ENCODE data around the gene NQO1.

NQO1 gene

DNA sequence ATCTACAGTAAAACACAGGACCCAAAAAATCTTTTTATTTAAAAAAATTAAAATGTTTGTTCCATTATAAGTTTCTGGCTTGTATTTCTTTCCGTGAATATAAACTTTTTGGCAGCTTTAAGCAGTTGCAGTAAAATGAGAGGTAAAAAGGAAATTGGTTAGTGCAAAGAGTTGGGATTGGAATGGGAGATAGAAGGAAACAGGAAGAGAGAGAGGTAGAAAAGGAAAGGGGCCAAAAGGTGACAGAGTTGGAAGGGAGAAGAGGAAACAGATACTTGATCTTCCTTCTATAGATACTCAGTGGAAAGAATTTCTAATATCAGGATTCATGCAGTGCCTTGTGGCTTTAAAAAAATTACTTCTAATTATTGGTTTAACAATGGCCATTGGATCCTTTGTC is 63.5 kb downstream of the NQO1 start:
- Histone ChIP-seq H3K4me1 (ENCODE audit: insufficient read depth, low read length) (no peaks in the 10 kb centered on the region), H3K9ac (ENCODE audit: low read depth, low read length) (no peak overlapping the region), H3K36me3 (ENCODE audit: insufficient read depth, low read length) (peaks cover 4% of the 10 kb centered on the region; the same call in 1 of the 2 replicates), H3K9me3 (ENCODE audit: control insufficient read depth, insufficient read depth, low read length) (no peaks in the 10 kb centered on the region)

DNA sequence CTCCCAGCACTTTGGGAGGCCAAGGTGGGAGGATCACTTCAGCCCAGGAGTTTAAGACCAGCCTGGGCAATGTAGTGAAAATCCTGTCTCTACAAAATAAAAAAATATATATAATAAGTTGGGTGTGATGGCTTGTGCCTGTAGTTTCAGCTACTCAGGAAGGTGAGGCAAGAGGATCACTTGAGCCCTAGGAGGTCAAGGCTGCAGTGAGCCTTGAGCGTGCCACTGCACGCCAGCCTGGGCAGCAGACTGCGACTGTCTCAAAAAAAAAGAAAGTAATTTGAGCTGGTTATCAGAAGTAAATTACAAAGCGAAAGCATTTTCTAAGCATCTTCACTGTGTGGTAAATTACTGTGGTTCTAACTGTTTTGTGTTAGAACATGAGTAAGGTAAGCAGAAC is 66.2 kb downstream of the NQO1 start:
- peaks cover 12% of the 10 kb centered on the region for H3K36me3 ChIP-seq (ENCODE audit: insufficient read depth, low read length)
- H3K9me3 ChIP-seq (ENCODE audit: control insufficient read depth, insufficient read depth, low read length) = no peaks in the 10 kb centered on the region
- no peaks in the 10 kb centered on the region for H3K4me1 ChIP-seq (ENCODE audit: insufficient read depth, low read length)
- H3K9ac ChIP-seq (ENCODE audit: low read depth, low read length) = no peak overlapping the region
